HG03060 (cell line): ENCODE data around the gene KIAA0586.
"Not testable (repeated sequence)": the region's sequence is repeated elsewhere in the genome, so short reads cannot be mapped to it uniquely, and the experiment has no call there.

ENCODE experiments used
- ATAC-seq: cut with Tn5 transposase; IDR thresholded peaks from one replicate; pipeline ENCODE4 v1.9.1; 2021; ENCODE audit warnings: low read depth, moderate number of reproducible peaks; ENCODE audit not compliant: unreplicated experiment

The KIAA0586 gene

GRCh38 chr14:58541633-58542022, 114.1 kb downstream of the KIAA0586 start:
- no peak for ATAC-seq

GRCh38 chr14:58543253-58543652, 115.7 kb downstream of the KIAA0586 start:
- ATAC-seq = no peak

GRCh38 chr14:58547649-58548048, 120.1 kb downstream of the KIAA0586 start:
- no peak for ATAC-seq

- no peak for ATAC-seq
Measured at GRCh38 chr14:58549105-58549757, 121.7 kb downstream of the KIAA0586 start.

- no peak for ATAC-seq
Measured at GRCh38 chr14:58553959-58554358, 126.4 kb downstream of the KIAA0586 start.

GRCh38 chr14:58555647-58556046, 128.1 kb downstream of the KIAA0586 start:
- ATAC-seq = no peak

- no peak for ATAC-seq
Measured at GRCh38 chr14:58557242-58557641, 129.7 kb downstream of the KIAA0586 start.

- ATAC-seq = no peak
Measured at GRCh38 chr14:58560208-58560607, 132.7 kb downstream of the KIAA0586 start.

GRCh38 chr14:58562141-58562540, 134.6 kb downstream of the KIAA0586 start:
- ATAC-seq = no peak

GRCh38 chr14:58563978-58564377, 136.5 kb downstream of the KIAA0586 start:
- no peak for ATAC-seq

- no peak for ATAC-seq
Measured at GRCh38 chr14:58565832-58566231, 138.3 kb downstream of the KIAA0586 start.

- ATAC-seq = no peak
Measured at GRCh38 chr14:58566979-58567378, 139.5 kb downstream of the KIAA0586 start.

- no peak for ATAC-seq
Measured at GRCh38 chr14:58568322-58568721, 140.8 kb downstream of the KIAA0586 start.

GRCh38 chr14:58571256-58571655, 143.7 kb downstream of the KIAA0586 start:
- ATAC-seq = no peak

- ATAC-seq = no peak
Measured at GRCh38 chr14:58571769-58572472, 144.4 kb downstream of the KIAA0586 start.

GRCh38 chr14:58572473-58572853, 144.9 kb downstream of the KIAA0586 start:
- ATAC-seq = no peak

- ATAC-seq = no peak
Measured at GRCh38 chr14:58572863-58573262, 145.3 kb downstream of the KIAA0586 start.

GRCh38 chr14:58574623-58575022, 147.1 kb downstream of the KIAA0586 start:
- ATAC-seq = no peak

- no peak for ATAC-seq
Measured at GRCh38 chr14:58575956-58576355, 148.4 kb downstream of the KIAA0586 start.

- not testable (repeated sequence) for ATAC-seq
Measured at GRCh38 chr14:58580035-58580434, 152.5 kb downstream of the KIAA0586 start.

GRCh38 chr14:58581389-58581788, 153.9 kb downstream of the KIAA0586 start:
- not testable (repeated sequence) for ATAC-seq

- ATAC-seq = no peak
Measured at GRCh38 chr14:58584383-58584782, 156.9 kb downstream of the KIAA0586 start.
